Measurements from ENCODE around the gene KCNMB4. TPM values are rescaled to one million over a fixed set of nuclear protein-coding genes. Genes with fewer than 3 reads are reported as not detected.

The KCNMB4 gene
- polyA plus RNA-seq, 1 of the 3 experiments (the other 2 are of a cell fraction) = 0.74 TPM

- Histone ChIP-seq H3K9ac (no peak overlapping the region), H3K27me3 (ENCODE audit: insufficient read depth) (no peaks in the 10 kb centered on the region), H3K9me2 (no peaks in the 10 kb centered on the region), H3K79me2 (ENCODE audit: insufficient read depth) (peaks cover 36% of the 10 kb centered on the region), H3F3A (replicated peaks; ENCODE audit: insufficient read depth) (peaks cover 3% of the 10 kb centered on the region), H3K9me3 (no peaks in the 10 kb centered on the region), H3K4me1 (ENCODE audit: control insufficient read depth in 1 of 2, insufficient read depth in 2 of 2, low read depth in 1 of 2, low read length in 1 of 2) (no peaks in the 10 kb centered on the region; a peak in 2 of 4 replicates), H2AFZ (ENCODE audit: low read depth) (no peak overlapping the region), H4K20me1 (ENCODE audit: insufficient read depth) (no peaks in the 10 kb centered on the region), H3K36me3 (replicated peaks in 1 of 2; ENCODE audit: control insufficient read depth in 1 of 2, insufficient read depth in 2 of 2, low read length in 1 of 2) (peaks cover 26 to 47% of the 10 kb centered on the region in 2 experiments), H3K27ac (ENCODE audit: low read depth in 2 of 2, low read length in 1 of 2) (no peak overlapping the region), H3K4me2 (no peak overlapping the region), H3K4me3 (ENCODE audit: low read depth in 2 of 2, low read length in 1 of 2) (no peak overlapping the region)
- POLR2A ChIA-PET = no interaction called here
- TF ChIP-seq POLR2AphosphoS5 (IDR thresholded peaks at IDR 0.05; ENCODE audit: low read depth, low read length) = no peak
- CTCF ChIA-PET = interaction anchor here (0.6 kb wide), 1 partner anchor 91 kb away, joined by 3 read pairs; no protein-coding TSS in a partner anchor
- DNase-seq = no peak
- 87% methylated on average over 2 of the region's 2 CpGs for WGBS (ENCODE audit: low lambda C conversion rate)
Measured at GRCh38 chr12:70330158-70330557, 35.9 kb upstream of the KCNMB4 start.

- no peak overlapping the region for H3K4me2 ChIP-seq
- no peaks in the 10 kb centered on the region; a peak in 2 of 4 replicates for H3K4me1 ChIP-seq (ENCODE audit: control insufficient read depth in 1 of 2, insufficient read depth in 2 of 2, low read depth in 1 of 2, low read length in 1 of 2)
- peaks cover 9% of the 10 kb centered on the region for H3F3A ChIP-seq (replicated peaks; ENCODE audit: insufficient read depth)
- peaks cover 25% of the 10 kb centered on the region for H3K79me2 ChIP-seq (ENCODE audit: insufficient read depth)
- ChIA-PET POLR2A (no interaction called here), CTCF (no interaction called here)
- no peaks in the 10 kb centered on the region for H3K9me3 ChIP-seq
- H3K27ac ChIP-seq (ENCODE audit: low read depth in 2 of 2, low read length in 1 of 2) = no peak overlapping the region
- no peaks in the 10 kb centered on the region for H3K27me3 ChIP-seq (ENCODE audit: insufficient read depth)
- H3K9ac ChIP-seq = no peak overlapping the region
- H3K9me2 ChIP-seq = no peaks in the 10 kb centered on the region
- no peak overlapping the region for H2AFZ ChIP-seq (ENCODE audit: low read depth)
- peaks cover 39 to 52% of the 10 kb centered on the region in 2 experiments for H3K36me3 ChIP-seq (replicated peaks in 1 of 2; ENCODE audit: control insufficient read depth in 1 of 2, insufficient read depth in 2 of 2, low read length in 1 of 2)
- H3K4me3 ChIP-seq (ENCODE audit: low read depth in 2 of 2, low read length in 1 of 2) = no peak overlapping the region
- DNase-seq = no peak
- H4K20me1 ChIP-seq (ENCODE audit: insufficient read depth) = no peaks in the 10 kb centered on the region
- TF ChIP-seq RAD21 (IDR thresholded peaks at IDR 0.05; ENCODE audit: low read length) (no peak), TEAD4 (IDR thresholded peaks at IDR 0.05; ENCODE audit: borderline replicate concordance, insufficient read depth) (no peak)
Measured at GRCh38 chr12:70332236-70332635, 33.9 kb upstream of the KCNMB4 start.

GRCh38 chr12:70334742-70335141 is 31.3 kb upstream of the KCNMB4 start:
- H3K4me3 ChIP-seq (ENCODE audit: low read depth in 2 of 2, low read length in 1 of 2) = no peak overlapping the region
- POLR2A ChIA-PET = interaction anchor here (1.3 kb wide), 1 partner anchor 12 kb away, joined by 3 read pairs; no protein-coding TSS in a partner anchor
- WGBS (ENCODE audit: low lambda C conversion rate) = 93% methylated on average over 8 of the region's 8 CpGs

GRCh38 chr12:70338531-70338930 is 27.6 kb upstream of the KCNMB4 start:
- H3K9ac ChIP-seq = no peak overlapping the region
- H3K27me3 ChIP-seq (ENCODE audit: insufficient read depth) = no peaks in the 10 kb centered on the region
- no peaks in the 10 kb centered on the region for H4K20me1 ChIP-seq (ENCODE audit: insufficient read depth)
- DNase-seq = no peak
- no peaks in the 10 kb centered on the region for H3K4me1 ChIP-seq (ENCODE audit: control insufficient read depth in 1 of 2, insufficient read depth in 2 of 2, low read depth in 1 of 2, low read length in 1 of 2)
- H2AFZ ChIP-seq (ENCODE audit: low read depth) = no peak overlapping the region
- ChIA-PET CTCF (interaction anchor here (1.1 kb wide), 1 partner anchor 11 kb away, joined by 3 read pairs; no protein-coding TSS in a partner anchor), POLR2A (no interaction called here)
- peaks cover 10% of the 10 kb centered on the region; the same call in 1 of the 2 replicates for H3K79me2 ChIP-seq (ENCODE audit: insufficient read depth)
- no peak overlapping the region for H3K4me2 ChIP-seq
- no peaks in the 10 kb centered on the region for H3K9me3 ChIP-seq
- peaks cover 7% of the 10 kb centered on the region for H3F3A ChIP-seq (replicated peaks; ENCODE audit: insufficient read depth)
- no peak overlapping the region for H3K4me3 ChIP-seq (ENCODE audit: low read depth in 2 of 2, low read length in 1 of 2)
- no peak overlapping the region for H3K27ac ChIP-seq (ENCODE audit: low read depth in 2 of 2, low read length in 1 of 2)
- WGBS (ENCODE audit: low lambda C conversion rate) = 90% methylated on average over 2 of the region's 2 CpGs
- H3K9me2 ChIP-seq = no peaks in the 10 kb centered on the region
- peaks cover 81 to 86% of the 10 kb centered on the region in 2 experiments for H3K36me3 ChIP-seq (replicated peaks in 1 of 2; ENCODE audit: control insufficient read depth in 1 of 2, insufficient read depth in 2 of 2, low read length in 1 of 2)
- TF ChIP-seq TCF12 (IDR thresholded peaks at IDR 0.05) = no peak
- no peak for TF ChIP-seq FOXM1 (IDR thresholded peaks at IDR 0.05; ENCODE audit: low read depth)
- no peak for TF ChIP-seq REST (IDR thresholded peaks at IDR 0.05; ENCODE audit: low read depth, low read length)
- no peak for TF ChIP-seq SIN3A (IDR thresholded peaks at IDR 0.05; ENCODE audit: borderline replicate concordance, low read depth, low read length)
- TF ChIP-seq NRF1 (IDR thresholded peaks at IDR 0.05; ENCODE audit: low read depth, low read length) = no peak
- TF ChIP-seq MEF2A (IDR thresholded peaks at IDR 0.05; ENCODE audit: borderline replicate concordance, low read depth) = no peak
- no peak for TF ChIP-seq IRF3 (IDR thresholded peaks at IDR 0.05; ENCODE audit: low read depth, low read length)
- TF ChIP-seq JUND (IDR thresholded peaks at IDR 0.05) = no peak

More at GRCh38 chr12:70334742-70335141, 31.3 kb upstream of the KCNMB4 start:
- H3K27ac ChIP-seq (ENCODE audit: low read depth in 2 of 2, low read length in 1 of 2) = no peak overlapping the region
- peaks cover 20% of the 10 kb centered on the region for H3K79me2 ChIP-seq (ENCODE audit: insufficient read depth)
- DNase-seq = no peak
- no peaks in the 10 kb centered on the region for H3K4me1 ChIP-seq (ENCODE audit: control insufficient read depth in 1 of 2, insufficient read depth in 2 of 2, low read depth in 1 of 2, low read length in 1 of 2)
- TF ChIP-seq GABPA (IDR thresholded peaks at IDR 0.05; ENCODE audit: low read depth) (no peak), CHD2 (IDR thresholded peaks at IDR 0.05; ENCODE audit: low read length, partially characterized antibody) (no peak), FOSL2 (IDR thresholded peaks at IDR 0.05; ENCODE audit: borderline replicate concordance, low read depth) (no peak), MXI1 (IDR thresholded peaks at IDR 0.05; ENCODE audit: low read depth, low read length) (no peak), RAD21 (IDR thresholded peaks at IDR 0.05; ENCODE audit: low read length) (no peak), SIN3A (IDR thresholded peaks at IDR 0.05; ENCODE audit: borderline replicate concordance, low read depth, low read length) (no peak)
- H3K9me2 ChIP-seq = no peaks in the 10 kb centered on the region
- H3K9ac ChIP-seq = no peak overlapping the region
- peaks cover 56 to 77% of the 10 kb centered on the region in 2 experiments for H3K36me3 ChIP-seq (replicated peaks in 1 of 2; ENCODE audit: control insufficient read depth in 1 of 2, insufficient read depth in 2 of 2, low read length in 1 of 2)
- no peaks in the 10 kb centered on the region for H3K9me3 ChIP-seq
- H2AFZ ChIP-seq (ENCODE audit: low read depth) = no peak overlapping the region
- H3F3A ChIP-seq (replicated peaks; ENCODE audit: insufficient read depth) = peaks cover 9% of the 10 kb centered on the region
- H3K4me2 ChIP-seq = no peak overlapping the region
- H3K27me3 ChIP-seq (ENCODE audit: insufficient read depth) = no peaks in the 10 kb centered on the region
- no peaks in the 10 kb centered on the region for H4K20me1 ChIP-seq (ENCODE audit: insufficient read depth)
- CTCF ChIA-PET = interaction anchor here (1.2 kb wide), 1 partner anchor 434 kb away, joined by 5 read pairs; no protein-coding TSS in a partner anchor
